Activated CD4-positive, CD25-positive, alpha-beta regulatory T cell treated with anti-CD3 and anti-CD28 coated beads, Interleukin-2, amount 50 U/mL, for 16 hours (primary cell): ENCODE data around the gene MAP1LC3B.
"Not testable (repeated sequence)": the region's sequence is repeated elsewhere in the genome, so short reads cannot be mapped to it uniquely, and the experiment has no call there.

Experiments
- DNase-seq: peaks from one replicate; pipeline ENCODE4 v3.0.0-alpha.2; 2020; ENCODE audit warnings: low read depth, low spot score

Gene MAP1LC3B

DNA sequence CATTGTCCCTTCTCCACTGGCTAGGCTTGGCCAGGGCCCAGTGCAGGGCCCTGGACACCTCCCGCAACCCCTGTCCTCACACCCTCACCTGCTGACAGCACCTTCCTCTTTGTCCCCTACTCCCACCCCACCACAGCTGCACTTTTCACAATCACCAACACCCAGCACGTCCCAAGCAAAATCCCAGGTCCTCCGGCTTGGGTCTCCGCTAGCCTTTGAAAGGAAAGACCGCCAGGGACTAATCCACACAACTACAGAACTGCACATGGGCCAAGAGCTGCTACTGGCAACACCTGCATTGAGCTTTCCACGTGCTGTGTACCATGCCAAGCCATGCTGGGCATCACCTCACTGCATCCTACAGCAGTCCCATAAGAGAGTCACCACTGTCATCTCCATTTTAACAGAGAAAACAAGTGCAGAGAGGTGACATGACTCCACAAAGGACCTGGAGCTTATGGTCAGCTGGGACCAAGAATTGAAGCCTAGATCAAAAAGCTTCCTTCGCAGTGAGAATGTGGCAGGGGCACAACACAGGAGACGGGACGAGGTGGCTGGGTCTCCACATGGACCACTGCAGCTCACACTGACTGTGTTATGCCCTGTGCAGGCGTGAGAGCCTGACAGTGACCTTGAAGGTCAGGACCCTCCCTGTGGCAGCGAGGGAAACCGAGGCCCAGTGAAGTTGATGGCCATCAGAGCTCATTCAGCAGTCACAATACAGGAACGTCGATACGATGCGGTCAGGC is 31.1 kb upstream of the MAP1LC3B start:
- DNase-seq, result no peak

- DNase-seq, result no peak
Observed at GRCh38 chr16:87361916-87362619, 30.1 kb upstream of the MAP1LC3B start.

DNA sequence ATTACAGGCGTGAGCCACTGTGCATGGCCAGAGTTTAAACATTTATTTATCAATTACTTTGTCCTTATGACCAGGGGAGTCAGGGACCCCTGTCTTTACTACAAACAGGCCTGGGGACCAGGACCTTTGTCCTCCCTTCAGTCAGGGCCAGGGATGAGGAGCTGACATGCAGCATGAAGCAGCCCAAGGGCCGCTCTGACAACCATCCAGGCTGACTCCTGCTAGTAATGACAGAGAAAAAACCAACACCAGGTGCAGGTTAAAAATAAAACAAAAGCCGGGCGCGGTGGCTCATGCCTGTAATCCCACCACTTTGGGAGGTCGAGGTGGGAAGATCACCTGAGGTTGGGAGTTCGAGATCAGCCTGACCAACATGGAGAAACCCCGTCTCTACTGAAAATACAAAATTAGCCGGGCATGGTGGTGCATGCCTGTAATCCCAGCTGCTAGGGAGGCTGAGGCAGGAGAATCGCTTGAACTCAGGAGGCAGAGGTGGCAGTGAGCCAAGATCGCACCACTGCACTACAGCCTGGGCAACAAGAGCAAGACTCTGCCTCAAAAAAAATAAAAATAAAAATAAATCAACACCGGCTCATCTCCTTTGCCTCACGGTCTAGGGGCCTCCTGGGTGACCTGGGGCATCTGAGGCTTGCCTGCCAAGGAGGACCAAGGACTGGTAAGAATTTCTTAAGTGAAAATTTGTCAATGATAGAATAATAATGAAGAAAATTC is 29.1 kb upstream of the MAP1LC3B start:
- DNase-seq, result not testable (repeated sequence)

DNA sequence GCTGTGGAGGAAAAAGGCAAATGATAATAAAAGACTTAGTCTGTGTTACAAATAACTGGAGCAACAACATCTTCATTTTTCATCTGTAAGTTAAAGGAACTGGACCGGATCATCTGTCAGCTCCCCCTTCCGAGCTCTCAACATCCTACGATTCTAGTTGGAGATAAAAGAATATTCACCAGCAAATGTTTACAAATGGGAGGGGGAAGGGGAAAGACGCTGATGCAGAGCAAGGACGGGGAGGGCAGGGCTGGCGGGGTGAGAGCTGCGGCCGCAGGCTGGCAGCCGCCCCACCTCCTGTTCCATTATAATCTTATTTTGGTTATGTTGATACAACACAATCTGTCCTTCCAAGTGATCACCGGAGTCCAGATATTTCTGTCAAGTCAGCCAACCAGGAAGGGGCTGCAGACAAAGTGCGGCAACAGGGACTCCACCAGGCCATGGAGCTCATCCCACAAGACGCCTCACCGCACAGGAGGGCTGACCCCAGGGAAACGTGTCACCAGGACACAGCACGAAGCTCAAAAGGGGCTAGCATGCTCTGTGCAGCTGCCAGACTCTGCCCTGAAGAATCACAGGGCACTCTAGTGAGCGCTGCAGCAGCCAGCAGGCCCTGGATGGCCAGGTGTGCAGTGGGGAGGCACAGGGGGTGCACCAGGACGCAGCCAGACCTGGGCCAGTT is 28.2 kb upstream of the MAP1LC3B start:
- DNase-seq, result no peak

DNA sequence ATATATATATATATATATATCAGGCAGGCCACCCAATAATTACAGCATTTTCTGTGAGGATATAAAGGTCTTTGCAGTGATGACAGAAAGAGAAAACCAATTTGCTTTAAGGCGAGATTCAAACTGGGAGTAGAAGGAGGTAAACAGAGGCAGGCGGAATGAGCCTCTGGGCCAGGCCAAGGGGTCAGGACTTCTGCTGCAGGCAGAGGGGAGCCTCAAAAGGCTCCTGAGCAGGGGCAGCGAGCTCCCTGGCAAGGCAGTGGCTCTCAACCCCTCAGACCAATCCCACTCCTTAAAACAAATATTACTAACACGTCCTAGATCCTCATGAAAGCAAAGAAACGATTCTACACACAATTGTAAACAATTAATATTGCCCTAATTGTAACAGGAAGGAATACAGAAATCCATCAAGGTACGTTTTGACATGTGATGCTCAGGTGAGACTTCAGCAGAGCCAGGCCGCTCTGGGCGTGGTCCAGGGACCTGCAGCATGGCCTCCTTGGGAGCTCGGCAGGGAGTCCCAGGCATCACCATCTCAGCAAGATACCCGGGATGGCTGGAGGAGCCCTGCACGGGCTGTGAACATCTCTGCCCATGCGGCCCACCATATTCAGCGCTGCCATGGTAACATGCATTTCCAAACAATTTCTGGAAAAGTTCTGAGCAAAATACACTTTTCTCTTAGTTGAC is 27.0 kb upstream of the MAP1LC3B start:
- no peak for DNase-seq

DNA sequence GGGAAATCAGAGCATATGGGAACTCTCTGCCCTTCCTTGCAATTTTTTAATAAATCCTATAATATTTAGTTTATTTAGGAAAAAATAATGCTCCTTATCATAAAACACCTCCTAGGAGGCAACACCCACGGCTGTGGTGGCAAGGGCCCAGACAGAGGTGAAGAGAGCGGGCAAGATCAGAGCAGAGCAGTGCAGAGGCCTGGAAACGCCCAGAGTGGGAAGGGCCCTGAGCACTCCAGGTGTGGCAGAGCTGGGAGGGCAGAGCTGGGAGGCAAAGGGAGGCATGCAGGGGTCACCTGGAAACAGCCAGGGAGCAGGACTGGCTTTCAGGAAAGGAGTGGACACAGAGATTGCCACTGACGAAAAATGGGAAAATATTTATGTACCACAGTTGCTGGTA is 25.8 kb upstream of the MAP1LC3B start:
- DNase-seq, result no peak

GRCh38 chr16:87366930-87367329 is 25.2 kb upstream of the MAP1LC3B start:
- DNase-seq, result no peak

GRCh38 chr16:87367529-87367928 is 24.6 kb upstream of the MAP1LC3B start:
- no peak for DNase-seq

DNA sequence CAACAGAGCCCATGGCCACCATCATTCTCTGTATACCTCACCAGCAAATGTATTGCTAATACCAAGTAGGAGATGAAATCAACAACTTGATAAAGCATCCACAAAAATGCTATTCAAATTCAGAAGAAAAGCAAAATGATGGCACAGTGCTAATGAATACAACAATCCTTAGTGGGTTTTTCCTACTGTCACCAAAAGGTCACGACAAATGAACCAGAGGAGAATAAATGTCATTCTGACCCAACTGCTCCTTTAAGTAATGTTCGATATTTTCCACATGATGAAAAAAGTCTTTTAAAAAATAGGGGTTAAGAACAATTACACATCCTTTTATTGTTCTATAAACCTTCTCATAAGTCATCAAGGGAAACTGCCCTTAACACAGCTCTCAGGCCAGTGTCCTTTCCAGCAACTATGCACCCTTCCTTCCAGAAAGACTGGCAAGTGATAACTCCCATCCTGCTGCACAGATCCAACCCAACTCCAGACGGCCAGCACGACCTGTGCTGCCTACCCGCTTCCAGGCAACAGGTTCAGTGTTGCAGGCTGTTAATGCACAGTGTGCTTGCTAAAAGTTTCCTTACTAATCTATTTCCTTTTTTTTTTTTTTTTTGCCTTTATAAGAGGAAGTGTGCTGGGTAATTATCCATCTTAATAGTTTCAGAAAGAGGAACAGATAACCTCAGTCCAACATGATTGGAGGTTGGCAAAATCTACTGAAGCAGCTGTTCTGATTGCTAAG is 23.9 kb upstream of the MAP1LC3B start:
- DNase-seq, result no peak

GRCh38 chr16:87369117-87369765 is 22.9 kb upstream of the MAP1LC3B start:
- DNase-seq, result no peak

DNA sequence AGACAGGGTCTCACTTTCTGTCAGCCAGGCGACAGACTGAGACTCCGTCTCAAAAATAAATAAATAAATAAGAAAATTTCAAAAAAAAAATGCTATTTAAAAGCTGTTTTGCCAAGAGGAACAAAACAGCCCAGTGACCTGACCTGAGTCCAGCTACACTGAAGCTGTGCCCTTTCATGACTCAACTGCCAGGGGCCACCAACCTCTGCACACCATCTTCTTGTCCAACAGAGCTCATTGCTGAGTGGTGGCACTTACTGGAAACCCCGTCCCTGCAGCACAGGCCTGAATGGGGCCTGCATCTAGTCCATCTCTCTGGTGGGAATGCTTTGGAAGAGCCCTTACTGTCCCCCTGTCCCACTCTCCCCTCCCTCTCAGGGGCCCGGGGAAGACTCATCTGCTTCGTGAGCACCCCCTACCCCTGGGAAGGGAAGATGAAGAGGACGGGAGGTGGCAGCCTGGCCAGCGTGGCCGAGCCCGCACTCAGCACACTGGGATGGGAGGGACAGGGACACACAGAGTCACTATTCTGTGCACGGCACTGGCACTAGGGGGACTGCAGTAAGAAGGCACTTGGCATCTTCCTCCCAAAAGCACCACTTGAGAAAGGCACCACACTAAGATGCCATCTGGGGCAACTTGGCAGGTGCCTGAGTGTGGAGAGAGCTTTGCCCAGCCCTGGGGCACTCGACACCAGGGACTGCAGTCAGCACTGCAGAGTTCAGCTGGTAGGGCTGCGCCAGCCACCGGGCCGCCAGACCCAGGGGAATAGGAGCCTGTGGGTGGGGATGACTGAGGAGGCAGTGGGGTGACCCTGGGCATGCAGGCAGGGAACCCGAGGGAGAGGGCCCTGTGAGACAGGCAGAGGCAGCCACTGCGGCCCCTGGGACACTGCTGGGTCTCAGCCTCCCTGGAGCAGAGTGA is 22.1 kb upstream of the MAP1LC3B start:
- DNase-seq, result no peak

GRCh38 chr16:87371261-87371866 is 20.8 kb upstream of the MAP1LC3B start:
- no peak for DNase-seq

GRCh38 chr16:87372305-87372704 is 19.8 kb upstream of the MAP1LC3B start:
- DNase-seq, result no peak

DNA sequence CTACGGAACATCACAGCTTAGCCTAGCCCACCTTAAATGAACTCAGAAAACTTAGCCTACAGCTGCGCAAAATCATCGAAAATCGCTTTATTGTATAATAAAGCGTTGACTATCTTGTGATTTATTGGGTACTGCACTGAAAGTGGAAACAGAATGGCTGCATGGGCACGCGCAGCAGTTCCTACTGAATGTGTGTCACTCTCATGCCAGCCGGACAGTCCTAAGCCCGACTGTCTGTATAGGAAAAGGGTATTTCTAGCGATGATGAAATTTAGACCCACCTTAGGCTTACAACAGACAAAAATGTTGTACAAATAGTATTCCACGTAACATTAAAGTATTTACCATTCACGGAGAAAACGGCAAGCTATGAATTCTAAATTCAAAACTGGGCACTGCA is 17.8 kb upstream of the MAP1LC3B start:
- DNase-seq, result no peak

GRCh38 chr16:87375426-87376135 is 16.6 kb upstream of the MAP1LC3B start:
- DNase-seq, result no peak

- DNase-seq, result no peak
Observed at GRCh38 chr16:87376660-87377059, 15.5 kb upstream of the MAP1LC3B start.

- not testable (repeated sequence) for DNase-seq
Observed at GRCh38 chr16:87379312-87379752, 12.8 kb upstream of the MAP1LC3B start.

DNA sequence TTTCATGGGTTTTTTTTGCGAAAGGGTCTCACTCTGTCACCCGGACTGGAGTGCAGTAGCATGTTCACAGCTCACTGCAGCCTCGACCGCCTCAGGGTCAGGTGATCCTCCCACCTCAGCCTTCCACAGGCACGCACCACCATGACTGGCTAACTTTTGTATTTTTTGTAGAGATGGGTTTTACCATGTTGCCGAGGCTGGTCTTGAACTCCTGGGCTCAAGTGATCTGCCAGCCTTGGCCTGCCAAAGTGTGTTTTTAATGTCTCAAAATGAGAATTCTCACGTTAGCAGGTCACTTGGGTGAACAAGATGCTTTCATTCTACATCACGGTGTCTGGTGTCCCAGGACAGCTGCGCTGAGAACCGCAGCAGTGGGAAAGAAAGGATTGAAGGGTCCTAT is 11.7 kb upstream of the MAP1LC3B start:
- no peak for DNase-seq
